Dendritic cell treated with granulocyte-macrophage colony-stimulating factor and Interleukin-4, amounts not matched to agents 40 ng/mL and 50 ng/mL, for 4 days (primary cell): ENCODE measurements around the gene SRGAP2B.
"Not testable (repeated sequence)": the region's sequence is repeated elsewhere in the genome, so short reads cannot be mapped to it uniquely, and the experiment has no call there.

Source experiments
- H3K27ac Mint-ChIP-seq: one replicate; pipeline ENCODE4 v1.8.0; 2022; ENCODE audit warnings: mild to moderate bottlenecking, mixed read lengths
- H3K27me3 Mint-ChIP-seq: one replicate; pipeline ENCODE4 v1.8.0; 2022; ENCODE audit warnings: mild to moderate bottlenecking, mixed read lengths
- H3K36me3 Mint-ChIP-seq: one replicate; pipeline ENCODE4 v1.8.0; 2022; ENCODE audit warnings: low read depth, mixed read lengths
- H3K4me1 Mint-ChIP-seq: one replicate; pipeline ENCODE4 v1.8.0; 2022; ENCODE audit warnings: low read depth, mixed read lengths
- H3K4me3 Mint-ChIP-seq: one replicate; pipeline ENCODE4 v1.8.0; 2022; ENCODE audit warnings: mild to moderate bottlenecking, moderate library complexity, mixed read lengths
- H3K9me3 Mint-ChIP-seq: one replicate; pipeline ENCODE4 v1.8.0; 2022; ENCODE audit warnings: mixed read lengths
- intact Hi-C: fragments of 100-400 bp; cut with micrococcal nuclease; formaldehyde crosslinking; loops from one replicate; pipeline ENCODE4 v1.15.0; 2022

Gene SRGAP2B

GRCh38 chr1:145095284-145096057, at the start of gene SRGAP2B, which contains the start of gene FAM72D:
Gene SRGAP2B (minus strand): TSS chr1:145095328. CDS start chr1:145092901, 2,427 bp downstream.
Gene FAM72D (plus strand): TSS chr1:145095974. CDS start chr1:145096848, 874 bp downstream.
- H3K27me3 Mint-ChIP-seq, H3K36me3 Mint-ChIP-seq, intact Hi-C loops, H3K9me3 Mint-ChIP-seq, H3K4me1 Mint-ChIP-seq: not testable (repeated sequence)
- Mint-ChIP-seq H3K27ac (peak within 1 kb of the TSS; percentile 45), H3K4me3 (peak within 1 kb of the TSS; percentile 70)

GRCh38 chr1:145144264-145144913, 49.3 kb upstream of the SRGAP2B start:
- H3K9me3 Mint-ChIP-seq, H3K27me3 Mint-ChIP-seq, H3K4me3 Mint-ChIP-seq, H3K27ac Mint-ChIP-seq, intact Hi-C loops, H3K36me3 Mint-ChIP-seq, H3K4me1 Mint-ChIP-seq: not testable (repeated sequence)

GRCh38 chr1:145140549-145140948, 45.4 kb upstream of the SRGAP2B start:
- H3K4me1 Mint-ChIP-seq, intact Hi-C loops, H3K4me3 Mint-ChIP-seq, H3K27me3 Mint-ChIP-seq, H3K36me3 Mint-ChIP-seq, H3K27ac Mint-ChIP-seq, H3K9me3 Mint-ChIP-seq: not testable (repeated sequence)

DNA sequence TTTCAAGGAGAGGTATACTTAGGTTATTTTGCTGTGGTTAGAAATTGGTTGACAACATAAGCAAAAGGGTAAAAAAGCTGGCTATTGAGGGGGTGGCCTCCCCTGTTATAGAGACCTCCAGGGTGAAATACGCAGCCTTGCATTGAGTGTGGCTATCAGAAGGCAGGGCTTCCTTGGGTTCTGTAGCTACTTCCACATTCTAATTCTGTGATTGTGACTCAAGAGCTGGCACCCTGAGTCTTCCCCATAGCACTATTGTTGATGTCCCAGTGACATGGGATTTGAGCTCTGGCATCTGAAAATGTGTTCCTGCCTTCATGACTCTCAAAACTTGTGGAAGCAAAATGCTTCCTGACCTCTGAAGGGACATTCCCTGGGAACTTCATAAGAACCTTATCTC, 39.3 kb upstream of the SRGAP2B start:
- H3K4me1 Mint-ChIP-seq, intact Hi-C loops, H3K4me3 Mint-ChIP-seq, H3K9me3 Mint-ChIP-seq, H3K27me3 Mint-ChIP-seq, H3K27ac Mint-ChIP-seq, H3K36me3 Mint-ChIP-seq: not testable (repeated sequence)

DNA sequence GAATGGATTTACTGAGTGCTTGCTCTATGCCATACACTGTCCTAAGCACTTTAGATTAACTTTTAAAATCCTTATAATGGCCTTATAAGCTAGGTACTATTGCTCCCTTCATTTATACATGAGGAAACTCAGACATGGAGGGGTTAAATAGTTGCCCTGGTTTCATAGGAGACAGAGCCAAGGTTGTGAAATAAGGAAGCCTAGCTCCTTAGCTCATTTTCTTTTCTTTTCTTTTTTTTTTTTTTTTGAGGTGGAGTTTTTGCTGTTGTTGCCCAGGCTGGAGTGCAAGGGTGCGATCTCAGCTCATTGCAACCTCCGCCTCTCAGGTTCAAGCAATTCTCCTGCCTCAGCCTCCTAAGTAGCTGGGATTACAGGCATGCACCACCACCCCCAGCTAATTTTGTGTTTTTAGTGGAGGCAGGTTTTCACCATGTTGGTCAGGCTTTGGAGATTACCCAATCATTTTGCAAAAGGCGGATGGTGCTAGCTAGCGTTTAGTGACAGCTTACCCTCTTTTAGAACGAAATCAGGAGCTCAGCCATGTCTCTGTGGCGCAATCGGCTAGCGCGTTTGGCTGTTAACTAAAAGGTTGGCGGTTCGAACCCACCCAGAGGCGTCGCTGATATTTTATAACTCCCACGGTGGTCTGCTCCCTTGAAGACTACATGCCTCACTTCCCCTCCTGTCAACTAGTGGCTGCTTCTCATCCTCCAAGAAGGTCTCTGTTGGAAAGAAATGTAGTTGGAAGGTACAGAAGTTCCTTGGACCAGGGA, 33.8 kb upstream of the SRGAP2B start:
- H3K27ac Mint-ChIP-seq, H3K27me3 Mint-ChIP-seq, H3K36me3 Mint-ChIP-seq, intact Hi-C loops, H3K4me1 Mint-ChIP-seq, H3K9me3 Mint-ChIP-seq, H3K4me3 Mint-ChIP-seq: not testable (repeated sequence)

DNA sequence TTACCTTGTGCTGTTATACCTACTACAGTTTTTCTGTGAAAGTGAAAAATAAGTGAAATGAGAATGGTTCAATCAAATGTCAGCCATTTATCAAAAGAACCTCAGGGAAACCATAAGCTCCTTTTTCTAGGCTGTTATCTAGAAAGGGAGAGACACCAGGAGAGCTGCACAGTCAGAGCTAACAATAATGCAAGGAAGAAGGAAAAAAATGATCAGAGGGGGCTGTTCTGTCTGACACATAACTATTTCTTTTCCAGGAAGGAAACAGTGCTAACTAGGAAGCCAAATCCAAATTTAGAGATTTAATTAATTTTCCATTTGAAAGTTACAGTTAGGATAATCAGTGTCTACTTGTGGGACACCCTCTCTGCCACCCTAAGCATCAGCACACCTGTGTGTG, 32.0 kb upstream of the SRGAP2B start:
- intact Hi-C loops, H3K27ac Mint-ChIP-seq, H3K4me3 Mint-ChIP-seq, H3K36me3 Mint-ChIP-seq, H3K9me3 Mint-ChIP-seq, H3K4me1 Mint-ChIP-seq, H3K27me3 Mint-ChIP-seq: not testable (repeated sequence)

- H3K4me1 Mint-ChIP-seq, H3K4me3 Mint-ChIP-seq, H3K27me3 Mint-ChIP-seq, intact Hi-C loops, H3K36me3 Mint-ChIP-seq, H3K9me3 Mint-ChIP-seq, H3K27ac Mint-ChIP-seq: not testable (repeated sequence)
Measured at GRCh38 chr1:145125112-145125511, 30.0 kb upstream of the SRGAP2B start.

DNA sequence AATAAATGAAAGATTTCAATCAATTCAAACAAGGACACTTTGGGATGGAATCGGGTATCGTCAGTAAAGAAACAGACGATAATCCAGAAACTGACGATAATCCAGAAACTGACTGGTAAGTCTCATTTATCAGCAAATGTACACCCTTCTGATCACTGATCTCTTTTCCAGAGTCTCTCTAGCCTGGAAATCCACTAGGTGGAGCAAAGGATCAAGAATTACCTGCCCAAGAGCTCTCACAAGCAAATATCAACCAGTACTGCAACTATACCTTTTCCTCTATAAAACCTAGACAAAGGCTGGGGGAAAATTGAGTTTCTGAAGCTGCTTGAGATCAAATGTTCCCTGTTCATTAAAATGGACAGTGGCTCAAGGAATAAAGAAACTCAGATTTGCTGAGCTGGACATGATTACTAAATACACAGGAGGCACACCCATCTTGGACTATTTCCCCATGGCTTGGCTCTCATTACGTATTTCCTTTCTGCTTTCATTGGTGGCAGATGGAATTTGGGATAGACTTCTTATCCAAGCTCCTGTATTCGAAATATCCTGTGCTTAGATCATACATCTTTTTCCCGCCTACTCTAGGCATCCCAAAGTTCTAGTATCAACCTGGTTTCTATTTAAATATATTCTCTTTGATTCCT, 29.0 kb upstream of the SRGAP2B start:
- H3K4me3 Mint-ChIP-seq, H3K9me3 Mint-ChIP-seq, H3K27ac Mint-ChIP-seq, intact Hi-C loops, H3K4me1 Mint-ChIP-seq, H3K27me3 Mint-ChIP-seq, H3K36me3 Mint-ChIP-seq: not testable (repeated sequence)

GRCh38 chr1:145123062-145123395, 27.9 kb upstream of the SRGAP2B start:
- H3K4me1 Mint-ChIP-seq, result not testable (repeated sequence)

DNA sequence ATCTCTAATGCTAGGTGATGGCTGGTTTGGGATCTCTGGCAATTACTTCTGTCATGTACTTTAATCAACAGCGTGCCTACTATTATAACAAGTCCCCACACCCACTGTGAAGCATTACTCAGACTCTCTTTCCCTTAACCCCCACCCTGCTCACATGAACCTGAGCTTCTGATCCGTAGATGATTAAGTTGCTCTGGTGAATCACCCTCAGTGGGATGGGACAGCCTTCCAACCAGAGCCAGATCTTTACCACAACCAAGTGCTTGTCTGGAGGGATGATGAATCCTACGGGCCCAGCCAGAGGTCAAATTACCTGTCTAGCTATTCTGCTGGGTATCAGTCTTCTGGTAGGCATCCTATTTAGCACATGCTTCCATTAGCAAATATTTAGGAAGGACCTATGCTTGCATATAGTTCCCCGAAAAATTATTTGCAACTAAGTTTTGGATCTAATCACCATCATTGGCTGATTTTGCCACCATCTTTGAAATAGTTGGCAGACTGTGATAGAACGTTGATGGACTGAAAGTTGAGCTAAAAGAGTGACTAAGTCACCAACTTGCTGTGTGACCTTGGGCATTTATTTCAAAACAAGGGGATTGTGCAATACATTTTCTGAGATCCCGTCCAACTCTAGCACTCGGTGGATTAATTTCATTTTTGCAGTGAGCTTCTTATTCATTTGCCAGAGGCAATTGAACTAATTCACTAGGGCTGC, 27.4 kb upstream of the SRGAP2B start:
- H3K36me3 Mint-ChIP-seq, intact Hi-C loops, H3K4me3 Mint-ChIP-seq, H3K4me1 Mint-ChIP-seq, H3K9me3 Mint-ChIP-seq, H3K27ac Mint-ChIP-seq, H3K27me3 Mint-ChIP-seq: not testable (repeated sequence)

More at GRCh38 chr1:145123062-145123395, 27.9 kb upstream of the SRGAP2B start:
- H3K27ac Mint-ChIP-seq, H3K36me3 Mint-ChIP-seq, H3K4me3 Mint-ChIP-seq, H3K9me3 Mint-ChIP-seq, intact Hi-C loops, H3K27me3 Mint-ChIP-seq: not testable (repeated sequence)

- intact Hi-C loops, result not testable (repeated sequence)
Measured at GRCh38 chr1:145119842-145120241, 24.7 kb upstream of the SRGAP2B start.

DNA sequence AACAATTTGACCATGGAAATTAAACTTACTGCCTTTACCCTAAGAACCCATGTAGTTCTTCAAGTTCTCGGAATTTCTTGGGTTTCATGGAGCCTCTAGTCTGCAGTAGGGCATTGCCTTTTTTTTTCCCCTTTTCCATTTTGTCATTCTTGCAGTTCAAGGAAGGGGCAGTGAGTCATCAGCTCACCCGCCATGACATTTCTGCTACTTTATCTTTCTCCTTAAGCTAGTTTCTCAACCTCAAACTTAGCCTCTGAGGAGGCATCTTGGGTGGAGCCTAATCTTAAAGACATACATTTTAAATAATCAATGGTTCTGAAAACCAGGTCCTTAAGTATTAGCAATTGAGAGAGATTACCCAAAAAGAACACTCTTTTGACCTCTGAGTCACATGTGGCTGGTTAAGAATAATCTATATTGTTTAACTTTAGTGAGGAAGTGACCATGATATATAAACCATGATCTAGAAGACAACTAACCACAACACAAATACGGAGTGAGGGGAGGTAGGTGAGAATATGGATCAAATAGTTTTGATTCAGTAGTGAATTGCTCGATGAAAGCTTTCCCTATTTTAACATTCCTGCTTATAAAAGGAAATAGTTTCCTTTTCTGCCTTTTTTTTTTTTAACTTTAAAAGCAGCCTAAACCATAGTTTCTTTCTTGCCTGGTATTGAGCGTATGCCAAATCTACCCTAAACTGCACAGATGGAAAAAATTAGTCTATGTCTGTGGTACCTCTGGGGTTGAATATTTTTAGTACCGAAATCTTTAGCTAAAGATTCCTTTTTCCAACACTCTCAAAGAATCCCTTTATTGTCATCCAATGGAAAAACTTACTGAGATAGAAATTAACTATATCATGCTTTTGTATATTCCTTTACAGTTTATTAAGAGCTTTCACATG, 20.7 kb upstream of the SRGAP2B start:
- H3K9me3 Mint-ChIP-seq, H3K4me1 Mint-ChIP-seq, H3K27me3 Mint-ChIP-seq, intact Hi-C loops, H3K36me3 Mint-ChIP-seq, H3K4me3 Mint-ChIP-seq, H3K27ac Mint-ChIP-seq: not testable (repeated sequence)

More at GRCh38 chr1:145119842-145120241, 24.7 kb upstream of the SRGAP2B start:
- H3K27me3 Mint-ChIP-seq, H3K4me3 Mint-ChIP-seq, H3K4me1 Mint-ChIP-seq, H3K27ac Mint-ChIP-seq, H3K9me3 Mint-ChIP-seq, H3K36me3 Mint-ChIP-seq: not testable (repeated sequence)

DNA sequence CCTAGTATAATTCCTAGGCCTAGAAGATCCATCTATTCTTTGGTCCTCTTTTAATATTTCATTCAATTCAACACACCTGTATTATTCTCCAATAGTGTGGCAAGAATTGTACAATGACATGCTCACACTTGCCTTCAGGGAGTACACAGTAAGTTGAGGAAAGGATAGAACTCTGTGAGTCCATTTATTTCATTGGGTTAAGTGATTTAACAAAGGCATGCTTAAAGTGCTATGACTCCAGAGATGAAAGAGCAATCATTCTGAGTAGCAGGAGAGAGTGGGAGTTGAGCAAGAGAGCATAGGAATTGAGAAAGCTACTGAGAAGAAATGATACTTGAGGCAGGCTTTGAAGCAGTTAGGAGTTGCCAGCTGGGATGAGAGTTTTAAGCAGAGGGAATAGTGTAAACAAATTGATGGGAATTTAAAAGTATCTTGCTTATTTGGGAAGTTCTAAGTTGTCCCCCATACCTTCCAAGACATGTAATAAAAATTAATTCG, 19.5 kb upstream of the SRGAP2B start:
- H3K9me3 Mint-ChIP-seq, H3K27me3 Mint-ChIP-seq, H3K36me3 Mint-ChIP-seq, H3K4me3 Mint-ChIP-seq, intact Hi-C loops, H3K4me1 Mint-ChIP-seq, H3K27ac Mint-ChIP-seq: not testable (repeated sequence)
